Limb (tissue), 2 donors: ENCODE measurements around the gene EFHD1.
"Not testable (repeated sequence)": the region's sequence is repeated elsewhere in the genome, so short reads cannot be mapped to it uniquely, and the experiment has no call there.

Experiments used
- DNase-seq, 2 donors: peaks; one replicate each; pipeline ENCODE4 v3.0.0-alpha.2; 2016; ENCODE audit errors: extremely low spot score in 2 of 2

EFHD1 gene

GRCh38 chr2:232649033-232649432 lies 15.6 kb downstream of the EFHD1 start:
- no peak for DNase-seq

GRCh38 chr2:232652505-232652851 lies 19.1 kb downstream of the EFHD1 start:
- DNase-seq: no peak

- DNase-seq: no peak
These were observed 20.0 kb downstream of the EFHD1 start for GRCh38 chr2:232653441-232653840.

- DNase-seq: no peak
These were observed 22.0 kb downstream of the EFHD1 start for GRCh38 chr2:232655392-232655791.

GRCh38 chr2:232658217-232658785 lies 24.9 kb downstream of the EFHD1 start:
- no peak for DNase-seq

GRCh38 chr2:232659359-232659758 lies 26.0 kb downstream of the EFHD1 start:
- no peak for DNase-seq

- DNase-seq: no peak
These were observed 29.3 kb downstream of the EFHD1 start for GRCh38 chr2:232662486-232663260.

GRCh38 chr2:232666051-232666805 lies 32.8 kb downstream of the EFHD1 start:
- no peak for DNase-seq

- DNase-seq: no peak
These were observed 34.7 kb downstream of the EFHD1 start for GRCh38 chr2:232667989-232668583.

- no peak for DNase-seq
These were observed 35.5 kb downstream of the EFHD1 start for GRCh38 chr2:232668805-232669444.

- no peak for DNase-seq
These were observed 39.2 kb downstream of the EFHD1 start for GRCh38 chr2:232672588-232672987.

- DNase-seq: no peak
These were observed 41.1 kb downstream of the EFHD1 start for GRCh38 chr2:232674491-232674890.

GRCh38 chr2:232675381-232675780 lies 42.0 kb downstream of the EFHD1 start:
- DNase-seq: no peak

GRCh38 chr2:232680006-232680405 lies 46.6 kb downstream of the EFHD1 start:
- no peak for DNase-seq

GRCh38 chr2:232681527-232681926 lies 48.1 kb downstream of the EFHD1 start:
- no peak for DNase-seq

- no peak for DNase-seq
These were observed 50.0 kb downstream of the EFHD1 start for GRCh38 chr2:232683368-232683767.

GRCh38 chr2:232685391-232685790 lies 52.0 kb downstream of the EFHD1 start:
- not testable (repeated sequence) for DNase-seq

GRCh38 chr2:232687382-232688160 lies 54.2 kb downstream of the EFHD1 start:
- DNase-seq: no peak

GRCh38 chr2:232688201-232688600 lies 54.8 kb downstream of the EFHD1 start:
- no peak for DNase-seq

GRCh38 chr2:232689152-232689910 lies 55.9 kb downstream of the EFHD1 start:
- peak; percentile 23 to 78 for DNase-seq
